OCI-LY3 (cell line): ENCODE results near the gene HAS3.
"Not testable (repeated sequence)": the region's sequence is repeated elsewhere in the genome, so short reads cannot be mapped to it uniquely, and the experiment has no call there.

Experiments used
- H2AFZ ChIP-seq: fragments of 200-600, 300-600 bp; shearing (Covaris generic); 2 replicates; pipeline ENCODE4 v1.6.0; 2014; ENCODE audit warnings: antibody characterized with exemption, low read depth, low read length
- H3K27ac ChIP-seq: fragments of 200-600, 300-600 bp; sonication (generic); 2 replicates; pipeline ENCODE4 v1.5.1; 2014; ENCODE audit warnings: mild to moderate bottlenecking, low read length, moderate library complexity, mixed read lengths
- H3K27me3 ChIP-seq: fragments of 200-600, 300-600 bp; sonication (generic); 2 replicates; pipeline ENCODE4 v1.6.1; 2014; ENCODE audit warnings: low read depth, low read length, mixed read lengths
- H3K36me3 ChIP-seq: fragments of 200-600, 300-600 bp; sonication (generic); replicated peaks from 2 replicates; pipeline ENCODE3; 2014; ENCODE audit warnings: low read depth, low read length, mixed read lengths
- H3K4me1 ChIP-seq: fragments of 300-600, 200-600 bp; sonication (generic); 2 replicates; pipeline ENCODE4 v1.6.1; 2014; ENCODE audit warnings: low read length, mixed read lengths
- H3K4me2 ChIP-seq: fragments of 200-600, 300-600 bp; sonication (generic); 2 replicates; pipeline ENCODE4 v1.6.1; 2014; ENCODE audit warnings: low read length, mixed read lengths
- H3K4me3 ChIP-seq: fragments of 300-600, 200-600 bp; sonication (generic); 2 replicates; pipeline ENCODE4 v1.5.1; 2014; ENCODE audit warnings: antibody characterized with exemption, mild to moderate bottlenecking, low read length, moderate library complexity
- H3K79me2 ChIP-seq: fragments of 300-600, 200-600 bp; shearing (Covaris generic); 2 replicates; pipeline ENCODE4 v1.6.1; 2014; ENCODE audit warnings: mild to moderate bottlenecking, low read length, mixed read lengths
- H3K9ac ChIP-seq: fragments of 300-600, 200-600 bp; shearing (Covaris generic); 2 replicates; pipeline ENCODE4 v1.6.0; 2014; ENCODE audit warnings: mild to moderate bottlenecking, low read length, moderate library complexity
- H3K9me3 ChIP-seq: fragments of 200-600, 300-600 bp; shearing (Covaris generic); 2 replicates; pipeline ENCODE4 v1.6.1; 2014; ENCODE audit warnings: low read length, mixed read lengths; ENCODE audit not compliant: insufficient read depth
- H4K20me1 ChIP-seq: fragments of 200-600, 300-600 bp; sonication (generic); 2 replicates; pipeline ENCODE4 v1.6.1; 2016; ENCODE audit warnings: low read length, mixed read lengths; ENCODE audit not compliant: insufficient read depth
- CTCF ChIP-seq: fragments of 200-600, 300-600 bp; sonication (generic); IDR thresholded peaks from 2 replicates; pipeline ENCODE4 v1.5.1; 2014; ENCODE audit warnings: antibody characterized with exemption, low read length, low read depth
- EZH2phosphoT487 ChIP-seq: fragments of 200-600 bp; shearing (Covaris generic); IDR thresholded peaks from 2 replicates; pipeline ENCODE4 v1.6.1; 2018; ENCODE audit warnings: antibody characterized with exemption, mixed run types, low read depth

HAS3 gene

DNA sequence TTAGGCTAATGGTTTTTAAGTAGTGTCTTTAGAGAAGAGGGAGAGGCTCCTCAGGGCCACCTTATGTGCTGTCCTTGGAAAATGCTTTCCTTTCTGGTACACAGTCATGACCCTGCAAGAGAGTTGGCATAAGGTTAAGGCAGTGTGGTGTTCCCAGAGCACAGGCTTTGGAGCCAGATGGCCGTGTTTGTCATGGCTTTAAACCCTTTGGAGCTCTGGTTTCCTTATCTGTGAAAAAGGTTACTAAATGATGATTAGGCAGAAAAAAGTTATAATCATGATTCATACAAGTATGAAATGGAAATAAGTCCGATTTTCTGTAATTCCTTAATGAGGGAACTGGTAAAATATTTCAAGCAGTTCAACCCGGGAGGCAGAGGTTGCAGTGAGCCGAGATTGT lies 40.2 kb downstream of the HAS3 start:
- no peak overlapping the region for H3K4me3 ChIP-seq
- peaks cover 37% of the 10 kb centered on the region for H3K79me2 ChIP-seq
- H2AFZ ChIP-seq = no peak overlapping the region
- TF ChIP-seq EZH2phosphoT487 = no peak
- TF ChIP-seq CTCF = no peak
- H3K4me1 ChIP-seq = no peaks in the 10 kb centered on the region
- no peaks in the 10 kb centered on the region for H3K9me3 ChIP-seq
- H3K4me2 ChIP-seq = no peak overlapping the region
- H3K27ac ChIP-seq = no peak overlapping the region
- no peaks in the 10 kb centered on the region for H3K27me3 ChIP-seq
- H4K20me1 ChIP-seq = no peaks in the 10 kb centered on the region
- peaks cover 47% of the 10 kb centered on the region for H3K36me3 ChIP-seq
- no peak overlapping the region for H3K9ac ChIP-seq

GRCh38 chr16:69149621-69150020 lies 44.2 kb downstream of the HAS3 start:
- not testable (repeated sequence) for H3K4me1 ChIP-seq, H3K9me3 ChIP-seq, H4K20me1 ChIP-seq, H3K9ac ChIP-seq, H3K27me3 ChIP-seq, H2AFZ ChIP-seq, H3K4me2 ChIP-seq, H3K27ac ChIP-seq, H3K4me3 ChIP-seq
- Histone ChIP-seq H3K36me3 (peaks cover 47% of the 10 kb centered on the region), H3K79me2 (peaks cover 12% of the 10 kb centered on the region)

DNA sequence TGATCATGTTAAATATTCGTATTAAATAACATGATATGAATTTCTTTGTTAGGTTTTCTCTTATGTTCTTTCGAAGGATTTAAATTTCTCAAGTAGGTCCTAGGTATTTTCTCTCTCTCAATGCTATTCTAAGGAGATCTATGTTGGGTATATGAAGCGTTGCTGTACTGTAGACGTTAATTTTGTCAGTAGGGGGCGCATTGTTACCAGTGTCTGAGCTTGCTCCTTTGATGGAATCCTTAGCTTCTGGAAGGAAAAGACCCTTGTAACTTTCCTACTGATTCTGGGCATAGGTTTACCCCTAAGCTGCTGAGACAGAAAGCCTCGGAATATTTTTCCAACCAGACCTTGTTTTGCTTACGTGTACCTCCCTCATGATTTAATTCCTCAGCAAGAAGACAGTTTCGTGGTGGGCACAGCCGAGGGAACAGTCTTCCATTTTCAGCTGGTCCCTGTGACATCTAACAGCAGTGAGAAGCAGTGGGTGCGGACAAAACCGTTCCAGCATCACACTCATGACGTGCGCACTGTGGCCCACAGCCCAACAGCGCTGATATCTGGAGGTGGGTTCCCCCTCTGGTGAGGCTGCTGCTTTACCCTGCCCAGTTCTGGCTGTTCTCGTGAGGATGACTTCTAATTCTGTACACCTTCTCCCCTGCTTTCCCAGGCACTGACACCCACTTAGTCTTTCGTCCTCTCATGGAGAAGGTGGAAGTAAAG lies 44.9 kb downstream of the HAS3 start:
- no peaks in the 10 kb centered on the region for H4K20me1 ChIP-seq
- no peaks in the 10 kb centered on the region for H3K4me1 ChIP-seq
- H3K9ac ChIP-seq = no peak overlapping the region
- H3K4me3 ChIP-seq = no peak overlapping the region
- no peak overlapping the region for H3K27ac ChIP-seq
- peaks cover 12% of the 10 kb centered on the region for H3K79me2 ChIP-seq
- H3K36me3 ChIP-seq = peaks cover 49% of the 10 kb centered on the region
- H3K4me2 ChIP-seq = no peak overlapping the region
- H3K9me3 ChIP-seq = no peaks in the 10 kb centered on the region
- TF ChIP-seq CTCF (peak; percentile 91), EZH2phosphoT487 (no peak)
- no peak overlapping the region for H2AFZ ChIP-seq
- no peaks in the 10 kb centered on the region for H3K27me3 ChIP-seq

DNA sequence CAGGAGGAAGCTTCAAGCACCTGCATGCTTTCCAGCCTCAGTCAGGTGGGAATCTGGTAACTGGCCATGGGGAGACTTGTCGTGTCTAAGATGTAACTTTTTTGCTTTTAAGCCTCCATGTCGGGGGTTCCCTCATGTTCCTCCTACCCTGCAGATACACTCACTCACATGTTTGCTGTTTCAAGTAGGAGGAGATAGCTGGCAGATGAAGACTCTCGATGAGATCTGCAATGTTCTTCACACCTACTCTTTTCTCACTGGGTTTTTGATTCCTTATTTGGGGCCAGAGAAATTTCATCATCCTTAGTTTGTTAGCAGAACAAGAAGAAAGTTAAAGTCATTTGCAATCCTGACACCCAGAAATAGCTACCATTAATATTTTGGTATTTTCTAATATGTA lies 51.7 kb downstream of the HAS3 start:
- H3K9ac ChIP-seq = no peak overlapping the region
- H3K9me3 ChIP-seq = no peaks in the 10 kb centered on the region
- H3K36me3 ChIP-seq = peaks cover 58% of the 10 kb centered on the region
- no peak overlapping the region for H3K27ac ChIP-seq
- H3K4me2 ChIP-seq = no peak overlapping the region
- no peak overlapping the region for H3K4me3 ChIP-seq
- H3K4me1 ChIP-seq = peaks cover 10% of the 10 kb centered on the region
- no peaks in the 10 kb centered on the region for H3K27me3 ChIP-seq
- TF ChIP-seq CTCF = no peak
- no peak for TF ChIP-seq EZH2phosphoT487
- H2AFZ ChIP-seq = no peak overlapping the region
- no peaks in the 10 kb centered on the region for H4K20me1 ChIP-seq
- no peaks in the 10 kb centered on the region for H3K79me2 ChIP-seq
